Kidney glomerular epithelial cell (primary cell): ENCODE results near the gene IGFBP6.

ENCODE experiments used
- DNase-seq: peaks from one replicate; lab custom pipeline; 2025; lab: John Stamatoyannopoulos, UW

Gene IGFBP6

GRCh38 chr12:53097564-53098353 lies at the start of gene IGFBP6:
Gene IGFBP6, plus strand, starts transcription at chr12:53097667. Its CDS starts 51 bp downstream, at chr12:53097718.
- DNase-seq: no peak

GRCh38 chr12:53048033-53048779 lies 49.3 kb upstream of the IGFBP6 start:
- no peak for DNase-seq

DNA sequence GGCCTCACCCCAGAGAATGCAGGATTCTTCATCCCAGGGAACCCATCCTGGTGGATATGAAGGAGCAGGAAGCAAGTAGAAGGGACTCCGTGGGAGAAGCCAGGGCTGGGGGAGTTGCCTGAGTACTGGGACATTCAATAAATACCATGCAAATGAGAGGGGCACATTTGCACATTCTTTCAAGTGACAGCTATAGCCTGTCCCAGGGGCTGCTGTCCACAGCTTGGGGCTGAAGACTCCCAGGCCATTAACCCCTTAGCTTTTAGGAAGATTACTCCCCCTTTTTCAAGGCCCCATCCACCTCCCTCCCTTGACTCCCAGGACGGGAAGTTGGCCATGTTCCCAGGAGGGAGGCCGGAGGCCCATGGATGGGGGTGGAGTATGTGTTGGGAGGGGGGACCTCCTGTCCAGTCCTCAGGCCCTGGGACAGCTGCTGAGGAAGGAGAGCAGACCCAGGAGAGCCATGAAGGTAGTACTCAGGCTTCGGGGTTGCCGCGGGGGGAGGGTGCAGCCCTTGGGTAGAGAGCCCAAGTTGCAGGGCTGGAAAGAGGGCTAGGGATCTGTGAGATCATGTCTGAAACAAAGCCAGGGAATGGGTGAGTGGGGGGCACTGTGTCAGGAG lies 48.6 kb upstream of the IGFBP6 start:
- DNase-seq: peak; percentile 24

DNA sequence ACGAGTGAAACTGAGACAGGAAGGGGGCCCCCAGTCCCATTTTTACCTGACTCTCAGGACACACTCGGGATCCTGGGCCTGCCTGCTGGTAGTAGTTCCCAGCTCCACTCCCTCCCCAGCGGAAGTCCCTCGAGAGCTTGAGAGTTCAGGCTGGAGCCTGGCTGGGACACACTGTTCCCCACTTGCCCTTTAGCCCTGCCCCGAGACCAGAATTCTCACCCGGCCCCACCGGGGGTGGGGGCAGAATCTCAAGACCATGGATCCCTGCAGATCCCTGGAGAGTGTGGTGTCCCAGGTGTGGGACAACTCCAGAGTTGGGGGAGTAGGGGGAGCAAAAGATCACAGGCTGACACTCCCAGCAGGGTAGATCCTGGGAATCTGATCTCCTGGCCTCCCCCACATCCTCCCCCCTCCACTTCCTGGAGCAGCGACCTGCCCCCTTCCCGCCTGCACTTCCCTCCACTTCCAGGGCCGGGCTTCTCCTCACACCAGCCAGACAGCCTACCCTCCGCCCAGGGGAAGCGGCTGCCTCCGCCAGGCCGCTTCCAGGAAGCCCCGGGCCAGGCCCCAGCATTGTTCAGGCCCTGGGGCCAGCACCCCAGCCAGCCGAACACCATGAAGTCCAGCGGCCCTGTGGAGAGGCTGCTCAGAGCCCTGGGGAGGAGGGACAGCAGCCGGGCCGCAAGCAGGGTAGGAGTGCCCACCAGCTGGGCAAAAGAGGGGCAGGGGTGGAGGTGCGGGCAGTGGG lies 47.7 kb upstream of the IGFBP6 start, which contains the start of gene TNS2:
TNS2 (plus strand) TSS at position 495 of the 748 bp plus-strand sequence; CDS start at position 616, 121 bp downstream.
- peak; percentile 14 for DNase-seq

DNA sequence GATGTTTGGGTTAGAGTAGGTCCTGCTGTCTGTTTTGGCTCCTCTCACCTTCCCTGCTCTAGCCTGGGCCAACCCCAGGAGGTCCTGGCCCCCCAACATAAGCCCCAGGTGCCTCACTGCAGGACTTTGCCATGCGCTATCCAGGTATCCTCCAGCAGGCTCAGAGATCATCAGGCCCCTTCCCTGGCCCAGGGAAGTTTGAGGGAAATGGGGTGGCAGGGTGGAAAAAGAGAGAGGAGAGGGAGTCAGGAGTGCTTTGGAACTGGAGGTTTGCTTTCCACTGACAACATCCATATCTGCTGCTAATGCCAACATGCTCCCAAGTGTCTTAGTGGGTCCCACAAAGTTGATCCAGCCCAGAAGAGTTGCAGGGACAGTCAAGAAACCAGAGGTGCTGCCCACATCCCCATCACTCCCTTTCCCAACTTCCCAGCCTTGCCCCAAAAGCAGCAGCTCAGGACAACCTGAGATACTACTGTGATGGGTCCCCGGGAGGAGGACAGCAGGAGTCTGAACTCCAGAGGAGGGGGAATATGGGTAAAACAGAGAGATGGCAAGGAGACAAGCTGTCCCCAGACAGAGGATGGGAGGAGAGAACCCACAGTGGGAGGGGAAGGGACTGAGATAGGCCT lies 46.9 kb upstream of the IGFBP6 start:
- no peak for DNase-seq

GRCh38 chr12:53051058-53051880 lies 46.2 kb upstream of the IGFBP6 start:
- DNase-seq: peak; percentile 14

DNA sequence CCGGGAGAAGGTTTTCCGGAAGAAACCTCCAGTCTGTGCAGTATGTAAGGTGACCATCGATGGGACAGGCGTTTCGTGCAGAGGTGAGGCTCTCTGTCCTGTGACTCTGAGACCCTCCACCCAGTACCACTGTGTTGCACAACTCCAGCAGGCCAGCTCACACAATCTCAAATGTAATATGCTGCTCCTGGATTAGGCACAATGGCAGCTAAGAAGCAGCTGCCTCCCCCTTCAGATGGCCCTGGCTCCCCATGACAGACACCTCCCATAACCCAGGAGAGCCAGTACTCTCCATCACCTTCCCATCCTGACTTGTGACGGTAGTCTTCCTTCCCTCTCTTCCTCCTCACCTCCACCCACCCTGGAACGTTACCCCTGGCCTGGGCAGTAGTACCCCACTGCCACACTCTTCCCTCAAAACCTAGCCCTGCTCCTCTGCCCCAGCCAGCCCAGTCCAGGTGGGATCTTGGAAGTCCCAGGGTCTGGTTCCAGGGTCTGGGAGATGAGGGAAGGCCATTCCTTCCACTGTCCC lies 45.5 kb upstream of the IGFBP6 start:
- DNase-seq: no peak

- DNase-seq: peak; percentile 35
These were observed 44.8 kb upstream of the IGFBP6 start for GRCh38 chr12:53052419-53053217.

DNA sequence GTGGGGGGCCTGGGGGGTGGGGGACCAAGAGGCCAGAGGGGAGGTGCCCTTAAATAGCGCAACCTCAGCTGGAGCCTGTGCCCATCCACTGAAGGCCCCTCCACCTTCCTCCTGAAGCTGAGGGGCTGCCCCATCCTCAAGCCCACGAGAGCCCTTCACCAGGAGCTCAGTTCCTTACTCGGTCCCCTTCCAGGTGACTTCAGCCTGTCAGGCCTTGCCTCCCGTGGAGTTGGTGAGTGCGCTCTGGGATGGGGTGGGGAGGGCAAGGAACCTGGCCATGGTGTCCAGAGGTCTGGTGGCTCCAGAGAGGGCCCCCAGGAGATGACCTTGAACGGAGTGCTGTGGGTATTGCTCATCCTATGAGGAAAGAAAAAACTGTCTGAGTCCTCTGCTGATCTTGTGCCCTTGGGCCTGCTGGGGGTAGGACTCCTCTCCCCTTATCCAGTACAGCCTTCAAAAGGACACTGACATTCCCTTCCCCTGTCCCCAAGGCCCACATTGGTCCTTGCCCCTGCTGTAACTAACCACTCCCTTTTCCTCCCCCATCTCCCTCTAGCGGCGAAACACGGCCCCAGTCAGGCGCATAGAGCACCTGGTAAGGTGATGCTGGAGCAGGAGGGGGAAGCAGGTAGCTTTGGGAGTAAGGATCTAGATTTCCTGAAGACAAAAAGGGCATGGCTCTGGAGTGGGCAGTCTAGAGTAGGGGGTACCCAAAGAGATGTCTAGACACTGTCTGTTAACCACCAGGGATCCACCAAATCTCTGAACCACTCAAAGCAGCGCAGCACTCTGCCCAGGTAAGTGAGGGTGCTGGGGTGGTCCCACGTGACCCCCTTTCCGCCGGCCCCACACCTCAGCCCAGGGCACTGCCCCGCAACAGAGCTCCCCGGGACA lies 44.0 kb upstream of the IGFBP6 start:
- DNase-seq: peak; percentile 14

GRCh38 chr12:53054112-53054878 lies 43.2 kb upstream of the IGFBP6 start:
- DNase-seq: peak; percentile 93

DNA sequence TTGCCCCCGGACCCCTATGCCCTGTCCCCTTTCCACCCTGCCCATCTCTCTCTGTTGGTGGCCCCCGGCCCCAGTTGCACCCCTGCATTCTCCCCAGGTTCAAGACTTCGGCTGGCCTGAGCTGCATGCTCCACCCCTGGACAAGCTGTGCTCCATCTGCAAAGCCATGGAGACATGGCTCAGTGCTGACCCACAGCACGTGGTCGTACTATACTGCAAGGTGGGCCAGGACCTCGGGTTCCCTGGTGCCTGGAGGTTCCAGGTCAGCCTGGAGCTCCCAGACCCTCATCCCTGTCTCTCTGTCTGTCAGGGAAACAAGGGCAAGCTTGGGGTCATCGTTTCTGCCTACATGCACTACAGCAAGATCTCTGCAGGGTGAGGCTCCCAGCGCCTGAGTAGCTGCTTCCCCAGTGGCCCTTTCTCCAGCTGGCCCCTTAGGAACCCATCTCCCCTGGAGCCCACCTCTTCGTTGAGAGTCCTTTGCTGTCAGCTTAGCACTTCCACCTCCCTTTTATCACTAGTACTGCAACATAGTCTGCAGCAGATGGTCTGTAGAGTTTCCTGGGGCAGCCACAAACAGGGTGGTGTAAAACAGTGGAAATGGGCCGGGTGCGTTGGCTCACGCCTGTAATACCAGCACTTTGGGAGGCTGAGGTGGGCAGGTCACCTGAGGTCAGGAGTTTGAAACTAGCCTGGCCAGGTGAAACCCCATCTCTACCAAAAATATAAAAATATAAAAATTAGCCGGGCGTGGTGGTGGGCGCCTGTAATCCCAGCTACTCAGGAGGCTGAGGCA lies 41.8 kb upstream of the IGFBP6 start:
- DNase-seq: no peak

DNA sequence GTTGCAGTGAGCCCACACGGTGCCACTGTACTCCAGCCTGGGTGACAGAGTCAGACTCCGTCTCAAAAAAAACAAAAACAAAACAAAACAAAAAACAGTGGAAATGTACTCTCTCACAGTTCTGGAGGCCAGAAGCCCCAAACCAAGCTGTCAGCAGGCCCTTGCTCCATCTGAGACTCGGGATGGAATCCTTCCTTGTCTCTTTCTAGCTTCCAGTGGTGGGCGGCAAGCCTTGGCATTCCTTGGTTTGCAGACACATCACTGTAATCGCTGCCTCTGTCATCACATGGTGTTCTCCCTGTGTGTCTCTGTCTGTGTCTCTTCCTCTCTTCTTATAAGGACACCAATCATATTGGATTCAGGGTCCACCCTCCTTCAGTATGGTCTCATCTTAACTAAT lies 41.2 kb upstream of the IGFBP6 start:
- DNase-seq: no peak

DNA sequence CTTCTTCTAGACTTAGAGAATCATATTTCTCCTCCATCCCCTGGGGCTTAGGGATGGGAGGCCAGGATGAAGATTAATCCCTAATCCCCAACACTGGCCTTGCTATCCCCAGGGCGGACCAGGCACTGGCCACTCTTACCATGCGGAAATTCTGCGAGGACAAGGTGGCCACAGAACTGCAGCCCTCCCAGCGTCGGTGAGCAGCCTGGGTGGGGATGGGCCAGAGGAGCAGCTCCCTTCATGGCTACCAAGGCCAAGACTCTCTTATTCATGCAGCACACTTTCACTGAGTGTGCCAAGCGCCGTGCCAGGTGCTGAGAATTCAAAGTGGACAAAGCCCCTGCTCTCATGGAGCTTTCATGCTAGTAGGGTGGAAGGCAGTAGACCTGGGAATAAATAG lies 40.6 kb upstream of the IGFBP6 start:
- no peak for DNase-seq

DNA sequence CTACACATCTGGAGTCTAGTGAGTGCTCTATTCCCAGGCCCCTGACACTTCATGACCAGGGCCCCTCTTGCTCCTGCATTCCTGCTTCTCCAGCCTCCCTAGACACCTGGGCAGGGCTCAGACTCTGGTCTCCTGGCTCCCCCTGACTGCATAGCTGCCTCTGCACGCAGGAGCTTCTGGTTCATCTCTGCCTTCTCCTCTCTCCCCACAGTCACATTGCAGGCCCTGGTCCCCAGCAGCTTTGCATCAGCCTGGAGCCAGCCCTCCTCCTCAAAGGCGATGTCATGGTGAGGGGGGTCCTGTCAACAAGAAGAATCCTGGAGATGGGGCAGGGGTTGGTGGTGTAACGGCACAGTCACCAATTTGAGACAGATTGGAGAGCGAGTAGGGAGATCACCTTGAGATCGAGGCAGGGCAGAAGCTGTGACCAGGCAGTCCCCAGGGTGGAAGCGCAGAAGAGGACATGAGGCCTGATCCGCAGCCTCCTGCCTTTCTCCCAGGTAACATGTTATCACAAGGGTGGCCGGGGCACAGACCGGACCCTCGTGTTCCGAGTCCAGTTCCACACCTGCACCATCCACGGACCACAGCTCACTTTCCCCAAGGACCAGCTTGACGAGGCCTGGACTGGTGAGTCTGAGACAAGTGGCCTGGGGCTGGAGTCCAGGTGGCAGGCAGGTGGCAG lies 39.5 kb upstream of the IGFBP6 start:
- DNase-seq: no peak

GRCh38 chr12:53058674-53059433 lies 38.6 kb upstream of the IGFBP6 start:
- no peak for DNase-seq
